A673 (cell line): ENCODE results near the gene KIR2DL3.

Experiments
- EZH2 ChIP-seq: fragments of 200-600 bp; sonication (generic); IDR thresholded peaks from 2 replicates; pipeline ENCODE4 v1.6.1; 2017; ENCODE audit warnings: borderline replicate concordance, low read depth, mild to moderate bottlenecking, mixed read lengths, antibody characterized with exemption, low read length; ENCODE audit not compliant: poor library complexity, severe bottlenecking
- TF ChIP-seq, protein P1 (sequence below): fragments of 300-800, 200-600 bp; sonication (generic); conservative IDR thresholded peaks from 2 replicates; pipeline ENCODE4 v1.5.1; 2017; ENCODE audit warnings: low read depth, mild to moderate bottlenecking, antibody characterized with exemption, low read length, moderate library complexity, mixed read lengths

DNA sequence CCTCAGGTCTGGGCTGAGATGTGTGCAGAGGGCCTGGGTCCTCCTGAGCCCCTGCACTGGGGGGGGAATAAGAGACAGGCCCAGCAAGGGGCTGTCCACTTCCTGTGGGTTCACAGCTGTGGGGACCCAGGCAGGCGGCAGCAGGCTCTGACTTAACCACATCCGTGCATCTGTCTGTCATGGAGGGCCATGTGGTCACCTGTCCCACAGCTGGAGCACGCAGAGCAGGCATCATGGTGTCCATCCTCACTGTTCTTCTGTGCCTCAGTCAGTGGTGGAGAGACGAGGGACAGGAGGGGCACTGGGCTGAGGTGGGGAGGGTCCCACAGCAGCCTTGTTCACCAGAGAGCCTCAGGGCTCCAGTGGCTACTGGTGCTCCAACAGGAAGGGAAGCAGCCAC is 30.4 kb upstream of the KIR2DL3 start:
- TF ChIP-seq, protein P1, sequence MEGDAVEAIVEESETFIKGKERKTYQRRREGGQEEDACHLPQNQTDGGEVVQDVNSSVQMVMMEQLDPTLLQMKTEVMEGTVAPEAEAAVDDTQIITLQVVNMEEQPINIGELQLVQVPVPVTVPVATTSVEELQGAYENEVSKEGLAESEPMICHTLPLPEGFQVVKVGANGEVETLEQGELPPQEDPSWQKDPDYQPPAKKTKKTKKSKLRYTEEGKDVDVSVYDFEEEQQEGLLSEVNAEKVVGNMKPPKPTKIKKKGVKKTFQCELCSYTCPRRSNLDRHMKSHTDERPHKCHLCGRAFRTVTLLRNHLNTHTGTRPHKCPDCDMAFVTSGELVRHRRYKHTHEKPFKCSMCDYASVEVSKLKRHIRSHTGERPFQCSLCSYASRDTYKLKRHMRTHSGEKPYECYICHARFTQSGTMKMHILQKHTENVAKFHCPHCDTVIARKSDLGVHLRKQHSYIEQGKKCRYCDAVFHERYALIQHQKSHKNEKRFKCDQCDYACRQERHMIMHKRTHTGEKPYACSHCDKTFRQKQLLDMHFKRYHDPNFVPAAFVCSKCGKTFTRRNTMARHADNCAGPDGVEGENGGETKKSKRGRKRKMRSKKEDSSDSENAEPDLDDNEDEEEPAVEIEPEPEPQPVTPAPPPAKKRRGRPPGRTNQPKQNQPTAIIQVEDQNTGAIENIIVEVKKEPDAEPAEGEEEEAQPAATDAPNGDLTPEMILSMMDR = no peak
- TF ChIP-seq EZH2 = no peak
